Measurements from ENCODE around the gene PRKCA. TPM values are rescaled to one million over a fixed set of nuclear protein-coding genes. Genes with fewer than 3 reads are reported as not detected.

PRKCA gene
- total and polyA plus RNA-seq, 2 donors = 15.6 to 24.4 TPM

DNA sequence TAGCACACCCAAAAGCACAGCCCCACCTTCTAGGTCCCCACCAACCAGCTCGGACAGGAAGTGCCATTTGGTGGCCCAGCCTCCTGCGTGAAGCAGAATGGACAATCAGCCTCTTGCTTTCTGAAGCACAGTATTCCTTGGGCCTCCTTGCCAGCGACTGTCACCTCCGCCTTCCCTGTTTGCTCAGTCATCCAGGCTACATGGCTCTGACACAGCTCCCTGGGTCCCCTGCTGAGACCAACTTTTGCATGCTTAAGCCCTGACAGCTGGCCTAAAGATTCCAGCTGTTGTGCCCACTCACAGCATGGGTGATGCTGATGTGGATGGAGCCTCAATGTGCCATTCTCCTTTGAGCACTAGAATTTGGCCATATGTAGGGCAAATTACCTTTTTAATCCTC lies 528.0 kb downstream of the PRKCA start:
- WGBS = 45% methylated on average over 4 of the region's 4 CpGs
- Histone ChIP-seq H3K27ac (ENCODE audit: low read depth) (no peak overlapping the region), H3K4me3 (ENCODE audit: low read depth, low read length) (no peak overlapping the region), H3K36me3 (ENCODE audit: insufficient read depth) (no peaks in the 10 kb centered on the region), H3K4me1 (ENCODE audit: insufficient read depth) (no peaks in the 10 kb centered on the region)
- no peak for DNase-seq (ENCODE audit: extremely low spot score)

DNA sequence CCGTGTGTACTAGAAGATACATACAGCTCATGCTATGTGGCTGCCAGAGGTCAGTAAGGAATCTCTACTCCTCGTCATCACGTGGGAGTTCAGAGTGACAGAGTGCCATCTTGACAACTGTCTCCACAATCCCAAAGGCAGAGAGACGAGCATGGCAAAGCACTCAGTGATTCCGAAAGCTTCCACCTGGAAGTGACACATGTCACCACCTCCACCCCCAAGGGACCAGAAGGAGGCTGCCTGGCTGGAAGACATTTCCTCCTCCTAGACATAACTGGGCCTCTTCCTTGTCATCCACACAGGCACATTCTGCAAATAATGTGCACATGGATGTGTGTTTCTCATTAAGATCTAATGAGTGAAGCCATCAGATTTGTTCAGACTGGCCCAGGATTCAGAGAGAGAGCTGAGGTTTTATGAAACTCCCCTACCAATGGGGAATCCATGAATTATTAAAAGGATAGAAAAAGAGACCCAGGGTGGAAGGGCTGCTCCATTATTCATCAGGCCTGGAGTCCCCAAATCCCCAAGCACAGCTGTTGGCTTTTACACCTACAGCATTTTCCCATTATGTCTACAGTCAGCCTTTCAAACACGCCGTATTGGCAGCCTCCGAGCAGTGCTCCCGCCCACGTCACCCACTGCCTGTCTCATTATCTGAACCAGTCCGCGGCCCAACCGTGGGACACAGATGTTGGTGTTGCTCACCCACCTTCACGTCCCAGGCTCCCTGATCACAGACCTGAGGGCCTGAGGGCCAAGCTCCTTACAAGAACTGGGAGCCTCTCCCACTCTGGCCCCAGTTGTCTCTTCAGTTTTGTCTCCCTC lies 529.2 kb downstream of the PRKCA start:
- Histone ChIP-seq H3K36me3 (ENCODE audit: insufficient read depth) (no peaks in the 10 kb centered on the region), H3K4me1 (ENCODE audit: insufficient read depth) (no peaks in the 10 kb centered on the region), H3K27ac (ENCODE audit: low read depth) (no peak overlapping the region), H3K4me3 (ENCODE audit: low read depth, low read length) (no peak overlapping the region)
- 80% methylated on average over 14 of the region's 14 CpGs for WGBS
- DNase-seq (ENCODE audit: extremely low spot score) = no peak

DNA sequence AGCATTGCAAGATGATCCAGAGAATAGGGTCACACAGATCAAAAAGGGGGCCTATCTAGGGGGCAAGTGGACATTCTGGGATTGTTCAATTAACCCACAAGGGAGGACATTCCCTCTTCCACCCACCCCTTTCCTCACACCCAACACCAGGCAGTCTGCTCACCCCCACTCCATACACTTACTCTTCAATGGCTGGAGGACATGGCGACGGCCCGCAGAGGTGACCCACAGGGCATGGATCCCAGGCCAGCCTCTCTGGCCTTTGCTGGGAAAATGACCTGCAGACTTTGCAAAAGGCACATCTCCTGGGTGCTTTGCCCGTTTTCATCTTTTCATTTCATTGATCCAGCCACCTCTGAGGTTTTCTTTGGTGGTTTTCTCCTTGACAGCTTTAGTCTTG lies 530.8 kb downstream of the PRKCA start:
- H3K4me3 ChIP-seq (ENCODE audit: low read depth, low read length) = no peak overlapping the region
- H3K4me1 ChIP-seq (ENCODE audit: insufficient read depth) = no peaks in the 10 kb centered on the region
- DNase-seq (ENCODE audit: extremely low spot score) = no peak
- H3K36me3 ChIP-seq (ENCODE audit: insufficient read depth) = no peaks in the 10 kb centered on the region
- no peak overlapping the region for H3K27ac ChIP-seq (ENCODE audit: low read depth)
- WGBS = 83% methylated on average over 4 of the region's 4 CpGs

GRCh38 chr17:66834426-66834918 lies 532.1 kb downstream of the PRKCA start:
- Histone ChIP-seq H3K27ac (ENCODE audit: low read depth) (no peak overlapping the region), H3K4me1 (ENCODE audit: insufficient read depth) (no peaks in the 10 kb centered on the region), H3K4me3 (ENCODE audit: low read depth, low read length) (no peak overlapping the region), H3K36me3 (ENCODE audit: insufficient read depth) (no peaks in the 10 kb centered on the region)
- 37% methylated on average over 7 of the region's 7 CpGs for WGBS
- DNase-seq (ENCODE audit: extremely low spot score) = no peak

- H3K4me1 ChIP-seq (ENCODE audit: insufficient read depth) = no peaks in the 10 kb centered on the region
- 4% methylated on average over 57 of the region's 57 CpGs for WGBS
- DNase-seq (ENCODE audit: extremely low spot score) = no peak
- no peak within 1 kb of the TSS for H3K27ac ChIP-seq (ENCODE audit: low read depth)
- H3K4me3 ChIP-seq (ENCODE audit: low read depth, low read length) = no peak within 1 kb of the TSS
- H3K36me3 ChIP-seq (ENCODE audit: insufficient read depth) = no peaks in the 10 kb centered on the region
These were observed 532.6 kb downstream of the PRKCA start, which contains the start of gene CACNG5 for GRCh38 chr17:66834919-66835454. TSS of gene CACNG5 (plus strand) at chr17:66835117. CDS start at chr17:66877333, 42,216 bp downstream.

GRCh38 chr17:66835476-66835875 lies 533.1 kb downstream of the PRKCA start:
- no peak for DNase-seq (ENCODE audit: extremely low spot score)
- Histone ChIP-seq H3K4me3 (ENCODE audit: low read depth, low read length) (no peak overlapping the region), H3K36me3 (ENCODE audit: insufficient read depth) (no peaks in the 10 kb centered on the region), H3K4me1 (ENCODE audit: insufficient read depth) (no peaks in the 10 kb centered on the region), H3K27ac (ENCODE audit: low read depth) (no peak overlapping the region)
- WGBS = 41% methylated on average over 16 of the region's 16 CpGs

DNA sequence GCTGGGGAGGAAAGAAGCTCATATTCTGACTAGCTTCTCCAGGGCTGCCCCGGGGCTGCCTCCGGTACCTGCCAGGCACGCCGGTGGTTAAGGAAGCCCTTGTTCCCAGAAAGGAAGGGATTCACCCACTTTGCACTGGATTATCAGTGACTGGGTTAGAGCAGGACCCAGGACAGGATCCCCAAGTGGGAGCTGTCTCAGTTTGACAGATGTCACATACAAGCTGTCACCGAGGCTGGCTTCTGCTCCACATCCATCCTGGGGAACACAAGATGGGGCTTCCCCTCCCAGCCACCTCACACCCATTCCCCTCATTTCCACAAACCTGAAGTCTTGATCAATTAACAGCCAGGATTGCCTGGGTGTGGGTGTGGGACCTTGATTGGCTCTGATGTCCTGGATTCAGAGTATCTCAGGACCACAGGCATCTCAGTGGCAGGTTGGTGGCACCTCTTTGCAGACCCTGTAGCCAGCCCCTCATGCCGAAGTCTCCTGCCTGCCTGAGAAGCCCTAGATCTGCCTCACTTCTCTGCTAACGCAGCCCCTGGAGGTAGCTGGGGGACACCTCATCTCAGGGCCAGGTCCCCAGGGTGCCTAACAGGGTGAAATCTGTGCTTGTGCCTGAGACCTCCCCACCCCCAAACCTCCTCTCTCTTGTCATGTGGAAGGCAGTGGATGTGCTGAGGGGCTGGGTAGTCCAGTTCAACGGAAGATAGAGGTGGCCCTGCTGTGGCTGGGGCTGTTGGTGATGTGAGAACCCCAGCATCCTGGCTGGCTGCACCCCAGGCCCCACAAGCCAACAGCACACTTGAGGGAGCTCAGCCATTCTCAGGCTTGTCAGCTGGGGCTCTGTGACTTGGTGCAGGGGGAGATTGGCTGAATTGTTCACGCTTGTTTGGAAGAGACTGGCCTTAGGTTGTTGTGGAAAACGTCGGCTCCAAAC lies 533.9 kb downstream of the PRKCA start:
- WGBS = 64% methylated on average over 11 of the region's 11 CpGs
- Histone ChIP-seq H3K4me3 (ENCODE audit: low read depth, low read length) (no peak overlapping the region), H3K4me1 (ENCODE audit: insufficient read depth) (no peaks in the 10 kb centered on the region), H3K27ac (ENCODE audit: low read depth) (no peak overlapping the region), H3K36me3 (ENCODE audit: insufficient read depth) (no peaks in the 10 kb centered on the region)
- no peak for DNase-seq (ENCODE audit: extremely low spot score)

GRCh38 chr17:66837226-66837625 lies 534.8 kb downstream of the PRKCA start:
- no peak for DNase-seq (ENCODE audit: extremely low spot score)
- H3K4me3 ChIP-seq (ENCODE audit: low read depth, low read length) = no peak overlapping the region
- H3K4me1 ChIP-seq (ENCODE audit: insufficient read depth) = no peaks in the 10 kb centered on the region
- H3K27ac ChIP-seq (ENCODE audit: low read depth) = no peak overlapping the region
- no peaks in the 10 kb centered on the region for H3K36me3 ChIP-seq (ENCODE audit: insufficient read depth)
- WGBS = 70% methylated on average over 1 of the region's 1 CpG

DNA sequence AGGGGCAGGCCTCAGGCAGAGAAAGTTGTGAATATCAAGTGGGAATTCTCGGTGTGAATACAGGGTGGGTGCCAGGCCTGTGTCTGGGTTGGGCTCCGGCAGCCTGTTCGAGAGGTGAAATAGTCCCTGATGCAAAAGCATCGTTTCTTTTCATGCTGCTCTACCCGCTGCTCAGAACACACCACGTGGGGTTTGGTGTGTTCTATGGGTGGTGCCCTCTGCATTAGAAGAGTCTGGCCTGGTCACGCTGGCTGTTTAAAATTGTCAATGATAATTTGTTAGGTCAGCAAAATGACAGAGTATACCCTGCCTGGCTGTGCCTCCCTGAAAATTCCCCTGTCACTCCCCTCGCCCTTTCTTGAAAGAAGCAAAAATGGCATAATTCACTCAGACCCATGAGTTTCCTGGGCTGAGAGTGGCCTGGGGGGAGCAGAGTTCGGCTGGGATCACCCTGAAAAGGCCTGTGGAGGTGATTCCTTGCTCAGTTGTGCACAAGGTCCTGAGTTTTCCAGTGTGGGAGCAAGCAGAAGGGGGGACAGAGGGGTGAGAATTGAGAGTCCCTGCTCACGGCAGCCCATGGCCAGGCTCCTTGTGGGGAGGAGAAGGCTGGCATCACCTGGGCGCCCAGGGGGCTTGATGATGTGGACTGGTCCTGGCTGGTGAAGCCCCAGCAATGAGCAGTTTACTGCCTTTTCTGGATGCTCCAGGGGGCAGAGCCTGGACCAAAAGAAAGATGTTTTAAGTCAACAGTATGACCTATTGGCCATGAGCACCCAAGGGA lies 535.7 kb downstream of the PRKCA start:
- no peaks in the 10 kb centered on the region for H3K36me3 ChIP-seq (ENCODE audit: insufficient read depth)
- WGBS = 74% methylated on average over 11 of the region's 11 CpGs
- no peak for DNase-seq (ENCODE audit: extremely low spot score)
- H3K4me1 ChIP-seq (ENCODE audit: insufficient read depth) = no peaks in the 10 kb centered on the region
- H3K4me3 ChIP-seq (ENCODE audit: low read depth, low read length) = no peak overlapping the region
- no peak overlapping the region for H3K27ac ChIP-seq (ENCODE audit: low read depth)

DNA sequence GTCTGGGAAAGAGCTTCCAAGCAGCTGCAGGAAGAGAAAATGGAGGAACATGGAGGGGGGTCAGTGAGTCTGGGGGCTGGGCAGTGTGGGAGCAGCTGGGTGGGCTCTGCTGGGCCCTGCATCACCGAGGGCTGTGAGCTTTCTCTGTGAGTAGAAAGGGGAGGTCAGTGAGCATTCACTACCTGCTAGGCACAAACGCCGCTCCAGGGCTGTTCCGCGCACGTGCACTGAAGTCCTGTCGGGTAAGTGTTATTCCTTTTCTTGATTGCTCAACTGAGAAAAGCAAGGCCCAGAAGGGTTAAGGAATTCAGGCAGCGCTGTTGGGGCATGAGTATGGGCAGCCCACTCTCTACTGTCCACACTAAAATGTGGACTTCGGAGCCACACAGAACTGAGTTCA lies 537.2 kb downstream of the PRKCA start:
- Histone ChIP-seq H3K4me1 (ENCODE audit: insufficient read depth) (no peaks in the 10 kb centered on the region), H3K27ac (ENCODE audit: low read depth) (no peak overlapping the region), H3K4me3 (ENCODE audit: low read depth, low read length) (no peak overlapping the region), H3K36me3 (ENCODE audit: insufficient read depth) (no peaks in the 10 kb centered on the region)
- no peak for DNase-seq (ENCODE audit: extremely low spot score)
- 86% methylated on average over 9 of the region's 9 CpGs for WGBS

- WGBS = 70% methylated on average over 10 of the region's 10 CpGs
- no peak for DNase-seq (ENCODE audit: extremely low spot score)
These were observed 537.6 kb downstream of the PRKCA start for GRCh38 chr17:66840061-66840460.

DNA sequence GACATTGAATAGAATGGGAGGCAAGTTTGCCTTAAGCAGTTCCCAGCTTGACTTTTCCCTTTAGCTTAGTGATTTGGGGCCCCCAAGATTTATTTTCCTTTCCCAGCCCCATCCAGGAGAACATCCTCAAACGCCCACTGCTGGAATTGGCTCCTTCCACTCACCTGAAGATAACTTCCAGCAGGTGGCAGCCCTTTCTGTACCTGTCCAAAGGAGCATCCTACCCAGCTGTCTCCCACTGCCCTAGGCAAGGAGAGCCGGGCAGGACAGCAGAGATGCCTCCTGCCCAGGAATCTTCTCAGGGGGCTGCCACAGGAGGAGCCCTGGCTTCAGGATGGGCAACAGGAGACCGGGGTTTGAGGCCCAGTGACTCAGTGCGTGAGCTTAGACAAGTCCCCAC lies 538.9 kb downstream of the PRKCA start:
- no peaks in the 10 kb centered on the region for H3K36me3 ChIP-seq (ENCODE audit: insufficient read depth)
- H3K27ac ChIP-seq (ENCODE audit: low read depth) = no peak overlapping the region
- 65% methylated on average over 4 of the region's 4 CpGs for WGBS
- no peak for DNase-seq (ENCODE audit: extremely low spot score)
- H3K4me3 ChIP-seq (ENCODE audit: low read depth, low read length) = no peak overlapping the region
- no peaks in the 10 kb centered on the region for H3K4me1 ChIP-seq (ENCODE audit: insufficient read depth)

More at GRCh38 chr17:66840061-66840460, 537.6 kb downstream of the PRKCA start:
- no peak overlapping the region for H3K4me3 ChIP-seq (ENCODE audit: low read depth, low read length)
- H3K4me1 ChIP-seq (ENCODE audit: insufficient read depth) = no peaks in the 10 kb centered on the region
- H3K36me3 ChIP-seq (ENCODE audit: insufficient read depth) = no peaks in the 10 kb centered on the region
- no peak overlapping the region for H3K27ac ChIP-seq (ENCODE audit: low read depth)

DNA sequence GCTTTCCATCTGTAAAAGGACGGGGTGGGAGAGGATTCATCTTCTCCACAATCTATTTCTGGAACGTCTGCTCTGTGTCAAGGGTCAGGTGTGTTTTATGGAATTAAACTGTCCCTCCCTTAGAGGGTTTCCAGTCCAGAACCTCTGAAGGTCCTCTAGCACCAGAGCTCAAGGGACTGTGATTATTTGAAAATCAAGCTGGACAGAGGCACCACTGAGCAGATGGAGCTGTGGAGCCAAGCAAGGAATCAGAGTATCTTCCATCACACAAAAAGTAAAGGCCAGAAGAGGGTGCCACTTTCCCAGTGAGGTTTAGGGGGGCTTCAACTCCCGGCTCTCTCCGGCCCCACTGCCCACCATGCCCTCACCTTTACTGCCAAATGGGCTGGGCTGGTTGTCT lies 539.3 kb downstream of the PRKCA start:
- Histone ChIP-seq H3K4me3 (ENCODE audit: low read depth, low read length) (no peak overlapping the region), H3K4me1 (ENCODE audit: insufficient read depth) (no peaks in the 10 kb centered on the region), H3K36me3 (ENCODE audit: insufficient read depth) (no peaks in the 10 kb centered on the region), H3K27ac (ENCODE audit: low read depth) (no peak overlapping the region)
- WGBS = 56% methylated on average over 3 of the region's 4 CpGs
- DNase-seq (ENCODE audit: extremely low spot score) = no peak
